Stimulated activated CD8-positive, alpha-beta memory T cell treated with anti-CD3 and anti-CD28 coated beads, Interleukin-7, amount 100 ng/mL, for 4 hours (primary cell): ENCODE measurements around the gene OR5A1.

Experiments
- DNase-seq, 2 donors: peaks; one replicate each; pipeline ENCODE4 v3.0.0-alpha.2; 2020; ENCODE audit warnings: low read depth in 2 of 2

Gene OR5A1

DNA sequence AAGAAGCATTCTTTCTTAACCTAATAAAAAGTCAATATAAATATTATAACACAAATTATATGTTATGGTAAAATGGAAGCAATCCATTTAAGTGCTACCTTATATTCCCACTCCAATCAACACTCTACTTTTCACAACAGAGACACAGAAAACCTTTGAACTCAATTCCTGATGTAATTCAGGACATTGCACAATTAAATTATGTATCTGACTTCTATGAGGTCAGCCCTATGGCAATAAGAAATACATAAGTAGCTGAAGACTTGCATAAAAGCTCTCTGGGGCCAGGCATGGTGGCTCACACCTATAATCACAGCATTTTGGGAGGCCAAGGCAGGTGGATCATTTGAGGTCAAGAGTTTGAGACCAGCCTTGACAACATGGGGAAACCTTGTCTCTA is 43.6 kb downstream of the OR5A1 start:
- DNase-seq = no peak

DNA sequence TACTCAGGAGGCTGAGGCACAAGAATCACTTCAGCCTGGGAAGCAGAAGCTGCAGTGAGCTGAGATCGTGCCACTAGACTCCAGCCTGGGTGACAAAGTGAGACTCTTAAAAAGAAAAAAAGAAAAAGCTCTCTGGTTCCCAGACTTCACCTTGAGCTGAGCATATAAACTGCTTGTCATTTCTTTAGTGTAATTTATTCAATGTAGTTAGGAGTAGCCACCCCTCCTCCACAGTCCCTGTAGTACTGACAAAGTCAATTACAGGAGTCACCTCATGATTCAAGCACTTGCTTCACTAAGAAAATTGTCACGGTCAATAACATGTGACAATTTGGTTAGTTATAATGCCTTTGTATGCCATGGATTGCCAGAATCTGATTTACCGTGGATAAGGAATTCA is 44.1 kb downstream of the OR5A1 start:
- no peak for DNase-seq
